Stomach smooth muscle (tissue), 2 donors: ENCODE measurements around the gene LY9.

ENCODE experiments used
- H3K27ac ChIP-seq: one replicate; pipeline ENCODE4 v1.7.0; 2013; ENCODE audit warnings: mild to moderate bottlenecking, low read length, inconsistent platforms
- H3K27me3 ChIP-seq, 2 donors: one replicate each; pipeline ENCODE4 v1.7.0; 2013; ENCODE audit warnings: low read length in 2 of 2; ENCODE audit not compliant: insufficient read depth in 2 of 2, control insufficient read depth in 1 of 2
- H3K36me3 ChIP-seq, 2 donors: one replicate each; pipeline ENCODE4 v1.7.0; 2013; ENCODE audit warnings: low read length in 2 of 2; ENCODE audit not compliant: control insufficient read depth in 2 of 2, insufficient read depth in 2 of 2
- H3K4me1 ChIP-seq: one replicate; pipeline ENCODE4 v1.7.0; 2013; ENCODE audit warnings: low read length; ENCODE audit not compliant: control insufficient read depth, insufficient read depth
- H3K4me3 ChIP-seq, 2 donors: one replicate each; pipeline ENCODE4 v1.7.0; 2013; ENCODE audit warnings: low read length in 2 of 2
- H3K9ac ChIP-seq, 2 donors: one replicate each; pipeline ENCODE4 v1.7.0; 2013; ENCODE audit warnings: low read length in 2 of 2, mild to moderate bottlenecking in 1 of 2
- H3K9me3 ChIP-seq, 2 donors: one replicate each; pipeline ENCODE4 v1.7.0; 2013; ENCODE audit warnings: low read length in 2 of 2; ENCODE audit not compliant: control insufficient read depth in 2 of 2
- donor health status: healthy.
- donor health status: Pancreatic carcinoma.

The LY9 gene

DNA sequence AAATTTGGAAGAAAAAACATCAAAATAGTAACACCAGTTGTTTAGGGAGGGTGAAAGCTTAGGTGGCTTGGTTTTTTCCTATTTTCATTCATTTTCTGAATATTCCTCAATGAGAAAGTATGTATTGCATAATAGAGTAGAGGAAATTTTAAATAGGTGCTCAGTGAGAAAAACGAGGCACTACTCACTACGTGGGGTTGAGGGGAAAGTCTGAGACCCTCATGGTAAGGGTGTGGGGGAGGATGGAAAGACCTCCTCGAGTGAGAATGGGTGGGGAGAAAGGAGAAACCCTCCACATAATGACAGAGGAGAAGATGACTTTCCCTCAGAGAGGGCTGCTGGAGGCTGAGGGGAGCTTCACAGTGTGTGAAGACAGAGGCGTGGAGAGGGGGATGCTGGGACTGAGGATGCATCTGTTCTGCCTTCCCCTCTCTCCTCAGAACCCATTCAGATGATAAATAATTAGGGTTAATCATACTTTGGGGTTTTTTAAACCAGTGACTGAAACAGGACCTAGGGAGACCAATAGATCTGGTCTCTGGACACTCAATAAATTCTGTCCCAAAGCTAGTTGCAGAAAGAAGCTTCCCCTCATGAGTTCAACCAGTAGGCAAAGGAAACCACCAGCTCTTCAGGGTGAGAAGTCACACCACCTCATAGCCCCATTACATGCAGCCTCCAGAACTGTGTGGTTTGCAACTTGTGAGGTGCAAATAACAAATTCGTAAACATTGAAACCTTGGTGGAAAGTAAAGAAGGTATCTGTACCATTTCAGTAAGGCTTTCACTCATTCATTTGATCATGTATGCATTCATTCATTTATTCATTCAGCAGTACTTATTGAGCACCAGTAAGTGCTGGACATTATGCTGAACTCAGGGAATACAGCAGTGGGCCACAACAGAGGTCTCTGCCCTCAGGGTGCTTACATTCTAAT, 39.8 kb upstream of the LY9 start:
- Histone ChIP-seq H3K36me3 (no peaks in the 10 kb centered on the region), H3K9me3 (no peaks in the 10 kb centered on the region), H3K4me3 (no peak overlapping the region), H3K27ac (no peak overlapping the region), H3K4me1 (no peaks in the 10 kb centered on the region), H3K27me3 (no peaks in the 10 kb centered on the region), H3K9ac (no peak overlapping the region)

DNA sequence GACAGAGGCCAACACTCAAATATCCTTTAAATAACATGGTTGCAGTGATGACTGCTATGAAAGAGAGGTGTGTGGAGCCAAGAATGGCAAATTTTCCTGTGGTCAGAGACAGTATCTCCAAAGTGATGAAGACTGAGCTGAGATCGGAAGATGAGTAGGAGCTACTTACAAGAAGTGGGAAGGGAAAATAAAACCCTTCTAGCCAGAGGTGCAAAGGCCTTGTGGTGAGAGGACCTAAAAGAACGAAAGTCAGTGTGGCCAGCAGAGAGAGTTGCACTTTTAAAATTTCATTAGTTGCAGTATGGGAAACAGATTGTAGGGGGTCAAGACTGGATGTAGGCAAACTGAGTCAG, 39.1 kb upstream of the LY9 start:
- Histone ChIP-seq H3K4me3 (no peak overlapping the region), H3K4me1 (no peaks in the 10 kb centered on the region), H3K27me3 (no peaks in the 10 kb centered on the region), H3K36me3 (no peaks in the 10 kb centered on the region), H3K27ac (no peak overlapping the region), H3K9ac (no peak overlapping the region), H3K9me3 (no peaks in the 10 kb centered on the region)

DNA sequence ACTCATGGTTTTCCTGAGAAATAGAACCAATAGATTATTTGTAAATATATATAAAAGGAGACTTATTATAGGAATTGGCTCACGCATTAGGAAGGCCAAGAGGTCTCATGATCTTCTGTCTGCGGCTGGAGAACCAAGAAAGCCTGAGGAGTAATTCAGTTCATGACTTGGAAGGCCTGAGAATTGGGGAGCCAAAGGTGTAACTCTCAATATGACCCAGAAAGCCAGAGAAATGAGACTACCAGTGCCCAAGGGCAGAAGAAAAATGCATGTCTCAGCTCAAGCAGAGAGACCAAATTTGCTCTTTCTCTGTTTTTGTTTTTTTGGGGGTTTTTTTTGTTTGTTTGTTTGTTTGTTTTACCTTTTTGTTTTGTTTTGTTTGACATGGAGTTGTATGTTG, 37.5 kb upstream of the LY9 start:
- Histone ChIP-seq H3K4me3 (no peak overlapping the region), H3K9me3 (no peaks in the 10 kb centered on the region), H3K36me3 (no peaks in the 10 kb centered on the region), H3K27me3 (no peaks in the 10 kb centered on the region), H3K4me1 (no peaks in the 10 kb centered on the region), H3K27ac (no peak overlapping the region), H3K9ac (no peak overlapping the region)

DNA sequence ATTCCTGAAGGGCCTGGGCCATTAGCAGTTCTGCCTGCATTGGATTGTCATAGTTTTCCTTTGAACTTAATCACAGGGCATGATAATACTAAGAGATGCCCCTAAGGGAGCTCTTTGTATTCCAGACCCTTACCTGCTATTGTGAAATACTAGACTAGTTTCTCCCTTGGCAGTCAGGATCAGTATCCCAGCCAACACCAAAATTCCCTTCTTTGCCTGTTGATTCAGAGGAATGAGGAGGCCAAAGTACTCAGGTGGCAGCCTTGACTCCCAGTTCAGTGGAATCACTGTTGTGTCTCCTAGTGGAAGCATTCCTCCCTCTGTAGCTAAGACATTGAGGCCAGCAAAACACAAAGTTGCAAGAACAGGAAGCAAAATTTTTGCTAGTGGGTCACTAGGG, 36.2 kb upstream of the LY9 start:
- Histone ChIP-seq H3K4me1 (no peaks in the 10 kb centered on the region), H3K36me3 (no peaks in the 10 kb centered on the region), H3K27me3 (no peaks in the 10 kb centered on the region), H3K9me3 (no peaks in the 10 kb centered on the region), H3K27ac (no peak overlapping the region), H3K4me3 (no peak overlapping the region), H3K9ac (no peak overlapping the region)

DNA sequence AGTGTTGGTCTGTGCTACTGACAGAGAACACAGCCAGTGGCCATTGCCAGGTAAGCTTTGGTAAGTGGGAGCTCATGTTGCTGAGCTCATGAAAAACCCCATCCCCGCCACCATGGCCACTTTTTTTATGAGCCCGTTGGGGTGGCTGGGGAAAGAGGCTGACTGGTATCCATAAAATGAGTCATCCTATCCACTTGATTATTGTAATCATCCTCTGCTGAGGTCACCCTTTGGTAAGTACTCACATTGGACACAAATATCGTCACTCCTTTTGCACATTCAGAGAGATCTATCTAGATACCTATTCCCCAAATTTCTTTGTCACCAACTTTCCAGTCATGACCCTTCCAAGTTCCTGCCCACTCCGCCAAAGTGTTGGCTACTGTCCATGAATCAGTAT, 34.9 kb upstream of the LY9 start:
- Histone ChIP-seq H3K4me1 (no peaks in the 10 kb centered on the region), H3K9ac (no peak overlapping the region), H3K4me3 (no peak overlapping the region), H3K9me3 (no peaks in the 10 kb centered on the region), H3K36me3 (no peaks in the 10 kb centered on the region), H3K27ac (no peak overlapping the region), H3K27me3 (no peaks in the 10 kb centered on the region)

DNA sequence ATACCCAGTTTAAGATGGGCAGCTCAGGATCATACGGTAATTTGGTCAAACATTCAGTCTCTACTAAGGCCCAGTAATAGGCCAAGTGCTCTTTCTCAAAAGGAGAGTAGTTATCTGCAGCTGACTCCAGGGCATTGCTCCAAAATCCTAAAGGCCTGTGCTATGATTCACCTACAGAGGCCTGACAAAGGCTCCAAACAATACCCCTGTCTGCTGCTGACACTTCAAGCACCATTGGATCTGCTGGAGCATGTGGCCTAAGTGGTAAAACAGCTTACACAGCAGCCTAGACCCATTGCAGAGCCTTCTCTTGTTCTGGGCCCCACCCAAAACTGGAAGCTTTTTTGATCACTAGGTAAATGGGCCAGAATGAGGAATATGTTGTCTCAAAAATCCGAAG, 34.1 kb upstream of the LY9 start:
- no peaks in the 10 kb centered on the region for H3K9me3 ChIP-seq
- H3K4me1 ChIP-seq: no peaks in the 10 kb centered on the region
- H3K27ac ChIP-seq: no peak overlapping the region
- no peak overlapping the region for H3K9ac ChIP-seq
- no peak overlapping the region for H3K4me3 ChIP-seq
- no peaks in the 10 kb centered on the region for H3K27me3 ChIP-seq
- H3K36me3 ChIP-seq: no peaks in the 10 kb centered on the region

DNA sequence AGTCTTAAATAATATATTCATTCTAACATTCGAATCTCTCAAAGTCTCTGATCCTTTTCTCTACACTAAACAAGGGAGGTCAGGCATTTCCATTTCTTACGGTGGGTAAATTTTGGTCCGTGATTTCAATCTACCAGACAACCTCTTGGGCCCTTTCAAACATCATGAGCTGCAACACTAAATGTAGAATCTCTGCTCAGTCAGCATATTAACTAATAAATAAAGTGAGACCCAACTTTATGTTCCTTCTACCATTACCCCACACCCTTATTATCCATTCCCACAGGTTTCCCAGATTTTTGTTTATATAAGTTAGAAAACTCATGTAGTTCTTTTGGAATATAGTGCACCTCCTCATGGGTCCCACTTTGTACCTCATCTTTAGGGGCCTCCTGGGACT, 32.0 kb upstream of the LY9 start:
- no peak overlapping the region for H3K27ac ChIP-seq
- H3K4me1 ChIP-seq: no peaks in the 10 kb centered on the region
- H3K9ac ChIP-seq: no peak overlapping the region
- H3K4me3 ChIP-seq: no peak overlapping the region
- H3K36me3 ChIP-seq: no peaks in the 10 kb centered on the region
- H3K27me3 ChIP-seq: no peaks in the 10 kb centered on the region
- no peaks in the 10 kb centered on the region for H3K9me3 ChIP-seq

DNA sequence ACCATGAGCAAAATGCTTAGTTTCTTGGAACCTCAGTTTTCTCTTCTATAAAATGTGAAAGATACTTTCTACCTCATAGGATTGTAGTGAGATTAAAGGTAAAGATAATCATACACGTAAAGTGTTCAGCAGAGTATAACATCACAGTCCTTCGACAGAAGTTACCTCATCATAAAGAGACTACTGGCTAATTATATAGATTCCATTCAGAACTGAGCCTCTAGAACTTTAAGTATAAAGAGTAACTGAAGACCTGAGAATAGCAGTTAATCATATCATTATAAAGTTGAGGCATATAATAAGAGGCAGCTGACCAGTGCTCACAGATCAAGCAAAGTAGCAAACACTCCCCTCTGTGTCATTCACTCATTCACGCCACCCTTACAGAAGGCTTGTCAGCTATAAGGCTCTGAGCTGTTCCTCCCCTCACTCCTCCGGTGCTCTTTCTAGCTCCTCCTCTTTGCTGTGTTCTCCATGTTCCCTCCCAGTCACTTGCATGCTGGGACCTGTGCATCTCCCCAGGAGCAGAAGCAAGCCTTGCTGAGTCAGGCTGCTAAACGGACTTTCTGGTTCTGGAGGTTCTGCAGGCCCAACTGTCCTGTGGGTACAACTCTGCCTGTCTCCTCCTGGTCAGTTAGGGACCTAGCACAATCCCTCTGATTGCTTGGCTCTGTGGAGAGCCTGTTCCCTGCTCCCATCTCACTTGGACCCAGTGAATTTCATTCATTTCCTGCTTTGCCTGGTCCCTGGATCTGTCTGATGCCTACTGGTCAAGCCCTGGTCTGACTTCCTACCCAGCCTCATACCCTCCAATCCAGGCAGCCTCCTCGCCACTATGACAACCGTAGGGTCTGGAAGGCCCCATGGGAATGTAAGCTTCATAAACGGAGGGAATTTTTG, 28.3 kb upstream of the LY9 start:
- Histone ChIP-seq H3K9ac (no peak overlapping the region), H3K27ac (no peak overlapping the region), H3K36me3 (no peaks in the 10 kb centered on the region), H3K27me3 (no peaks in the 10 kb centered on the region), H3K4me1 (no peaks in the 10 kb centered on the region), H3K9me3 (peaks cover 2 to 3% of the 10 kb centered on the region in 2 donors), H3K4me3 (no peak overlapping the region)

DNA sequence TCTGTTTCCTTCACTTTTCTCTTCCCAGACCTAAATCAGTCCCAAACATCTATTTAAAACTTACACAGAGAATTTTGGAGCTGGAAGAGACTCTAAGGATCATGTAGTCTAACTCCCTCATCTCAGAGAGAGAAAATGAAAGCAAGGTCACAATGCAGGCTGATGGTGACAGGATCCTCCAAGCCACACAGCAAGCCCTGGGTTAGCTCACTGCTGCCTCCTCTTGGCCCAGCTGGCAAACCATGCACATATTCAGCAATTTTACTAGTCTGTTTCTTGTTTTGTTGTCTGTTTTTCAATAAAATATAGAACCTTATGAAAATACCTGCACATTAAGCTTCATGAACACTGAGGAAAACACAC, 27.7 kb upstream of the LY9 start:
- H3K4me1 ChIP-seq: no peaks in the 10 kb centered on the region
- no peak overlapping the region for H3K27ac ChIP-seq
- no peak overlapping the region for H3K4me3 ChIP-seq
- no peak overlapping the region for H3K9ac ChIP-seq
- peaks cover 2 to 3% of the 10 kb centered on the region in 2 donors for H3K9me3 ChIP-seq
- no peaks in the 10 kb centered on the region for H3K36me3 ChIP-seq
- no peaks in the 10 kb centered on the region for H3K27me3 ChIP-seq

DNA sequence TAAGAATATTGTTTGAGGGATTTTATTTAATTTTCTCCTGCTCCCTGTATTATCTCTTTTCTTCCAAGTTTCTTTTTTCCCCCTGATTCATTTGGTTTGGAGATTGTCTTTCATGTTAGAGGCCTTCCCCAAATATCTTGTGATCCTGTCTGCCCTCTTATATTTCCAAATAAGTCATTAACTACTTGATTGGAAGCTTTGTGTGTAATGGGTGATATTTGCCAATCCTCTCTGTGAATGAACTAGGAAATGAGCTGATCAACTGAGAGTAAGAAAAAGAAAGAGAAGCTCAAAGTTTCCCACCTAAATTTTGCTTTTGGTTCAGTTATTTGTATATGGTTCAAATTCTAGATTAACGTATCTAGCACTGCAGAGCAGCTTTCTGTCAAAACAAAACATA, 23.6 kb upstream of the LY9 start:
- H3K4me3 ChIP-seq: no peak overlapping the region
- no peaks in the 10 kb centered on the region for H3K4me1 ChIP-seq
- no peak overlapping the region for H3K9ac ChIP-seq
- peaks cover 2 to 3% of the 10 kb centered on the region in 2 donors for H3K9me3 ChIP-seq
- H3K36me3 ChIP-seq: no peaks in the 10 kb centered on the region
- no peaks in the 10 kb centered on the region for H3K27me3 ChIP-seq
- no peak overlapping the region for H3K27ac ChIP-seq

DNA sequence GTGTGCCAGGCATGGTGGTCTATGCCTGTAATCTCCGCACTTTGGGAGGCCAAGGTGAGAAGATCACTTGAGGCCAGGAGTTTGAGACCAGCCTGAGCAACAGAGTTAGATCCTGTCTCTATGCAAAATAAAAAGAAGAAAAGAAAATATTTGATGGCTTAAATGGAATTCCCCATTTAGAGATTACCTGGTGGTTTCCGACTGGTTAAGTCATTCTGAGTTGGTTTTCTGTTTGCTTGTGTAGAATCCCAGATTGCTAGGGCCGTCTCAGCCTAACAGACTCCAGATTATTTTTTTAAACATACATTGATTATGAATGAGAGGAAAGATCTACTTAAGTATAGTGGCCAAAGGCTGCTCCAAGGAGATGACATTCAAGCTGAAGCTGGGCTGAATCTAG, 22.9 kb upstream of the LY9 start:
- Histone ChIP-seq H3K4me3 (no peak overlapping the region), H3K27me3 (peaks cover 0 to 2% of the 10 kb centered on the region in 2 donors), H3K9ac (no peak overlapping the region), H3K9me3 (peaks cover 2 to 3% of the 10 kb centered on the region in 2 donors), H3K36me3 (no peaks in the 10 kb centered on the region), H3K4me1 (no peaks in the 10 kb centered on the region), H3K27ac (no peak overlapping the region)
